RCC 7860 (cell line): ENCODE measurements around the gene GREB1.

Experiments used
- DNase-seq: peaks from one replicate; pipeline ENCODE4 v3.0.0-alpha.2; 2015; ENCODE audit warnings: low spot score
- FAIRE-seq: peaks from 2 replicates; lab custom pipeline; 2012; peaks lifted over from hg19 to GRCh38; lab: Jason Lieb, UNC

GREB1 gene

GRCh38 chr2:11629851-11630250 lies 96.0 kb downstream of the GREB1 start:
- DNase-seq (no peak), FAIRE-seq (no peak)

- no peak for DNase-seq
- FAIRE-seq = no peak
These were observed 97.0 kb downstream of the GREB1 start for GRCh38 chr2:11630855-11631254.

GRCh38 chr2:11631462-11631861 lies 97.6 kb downstream of the GREB1 start:
- DNase-seq = no peak
- no peak for FAIRE-seq

GRCh38 chr2:11633923-11634478 lies 100.2 kb downstream of the GREB1 start:
- FAIRE-seq (no peak), DNase-seq (no peak)

GRCh38 chr2:11634584-11634983 lies 100.7 kb downstream of the GREB1 start:
- DNase-seq (no peak), FAIRE-seq (no peak)

- DNase-seq (no peak), FAIRE-seq (no peak)
These were observed 101.3 kb downstream of the GREB1 start for GRCh38 chr2:11635141-11635540.

- FAIRE-seq (no peak), DNase-seq (no peak)
These were observed 102.9 kb downstream of the GREB1 start for GRCh38 chr2:11636593-11637295.

- FAIRE-seq = no peak
- no peak for DNase-seq
These were observed 103.7 kb downstream of the GREB1 start for GRCh38 chr2:11637546-11637945.

GRCh38 chr2:11639503-11639902 lies 105.7 kb downstream of the GREB1 start:
- FAIRE-seq = no peak

GRCh38 chr2:11640132-11640531 lies 106.3 kb downstream of the GREB1 start:
- no peak for FAIRE-seq

More at GRCh38 chr2:11639503-11639902, 105.7 kb downstream of the GREB1 start:
- no peak for DNase-seq

GRCh38 chr2:11642972-11643371 lies 109.1 kb downstream of the GREB1 start:
- DNase-seq (no peak), FAIRE-seq (no peak)

More at GRCh38 chr2:11640132-11640531, 106.3 kb downstream of the GREB1 start:
- no peak for DNase-seq

- DNase-seq = no peak
- no peak for FAIRE-seq
These were observed 110.4 kb downstream of the GREB1 start for GRCh38 chr2:11644293-11644692.

GRCh38 chr2:11646530-11646929 lies 112.7 kb downstream of the GREB1 start:
- no peak for FAIRE-seq

GRCh38 chr2:11647834-11648600 lies 114.2 kb downstream of the GREB1 start:
- DNase-seq = no peak
- no peak for FAIRE-seq

More at GRCh38 chr2:11646530-11646929, 112.7 kb downstream of the GREB1 start:
- no peak for DNase-seq

GRCh38 chr2:11649093-11649492 lies 115.2 kb downstream of the GREB1 start:
- DNase-seq (no peak), FAIRE-seq (no peak)

GRCh38 chr2:11651856-11652548 lies 118.2 kb downstream of the GREB1 start:
- DNase-seq (no peak), FAIRE-seq (no peak)

- no peak for DNase-seq
- FAIRE-seq = no peak
These were observed 118.7 kb downstream of the GREB1 start for GRCh38 chr2:11652553-11652952.

GRCh38 chr2:11655495-11655894 lies 121.7 kb downstream of the GREB1 start:
- no peak for FAIRE-seq
- no peak for DNase-seq

- FAIRE-seq = no peak
- DNase-seq = no peak
These were observed 122.4 kb downstream of the GREB1 start for GRCh38 chr2:11656252-11656651.

- FAIRE-seq (no peak), DNase-seq (no peak)
These were observed 122.8 kb downstream of the GREB1 start for GRCh38 chr2:11656671-11657101.

GRCh38 chr2:11657195-11657594 lies 123.3 kb downstream of the GREB1 start:
- DNase-seq = no peak
- FAIRE-seq = no peak
